Amniotic stem cell (primary cell): ENCODE data around the gene NRTN.
A peak's percentile ranks its signal among the peaks of the same experiment; 100 is the strongest.
"Not testable (repeated sequence)": the region's sequence is repeated elsewhere in the genome, so short reads cannot be mapped to it uniquely, and the experiment has no call there.

Experiments used
- DNase-seq: peaks from one replicate; lab custom pipeline; 2025; lab: John Stamatoyannopoulos, UW

The NRTN gene, protein sequence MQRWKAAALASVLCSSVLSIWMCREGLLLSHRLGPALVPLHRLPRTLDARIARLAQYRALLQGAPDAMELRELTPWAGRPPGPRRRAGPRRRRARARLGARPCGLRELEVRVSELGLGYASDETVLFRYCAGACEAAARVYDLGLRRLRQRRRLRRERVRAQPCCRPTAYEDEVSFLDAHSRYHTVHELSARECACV

DNA sequence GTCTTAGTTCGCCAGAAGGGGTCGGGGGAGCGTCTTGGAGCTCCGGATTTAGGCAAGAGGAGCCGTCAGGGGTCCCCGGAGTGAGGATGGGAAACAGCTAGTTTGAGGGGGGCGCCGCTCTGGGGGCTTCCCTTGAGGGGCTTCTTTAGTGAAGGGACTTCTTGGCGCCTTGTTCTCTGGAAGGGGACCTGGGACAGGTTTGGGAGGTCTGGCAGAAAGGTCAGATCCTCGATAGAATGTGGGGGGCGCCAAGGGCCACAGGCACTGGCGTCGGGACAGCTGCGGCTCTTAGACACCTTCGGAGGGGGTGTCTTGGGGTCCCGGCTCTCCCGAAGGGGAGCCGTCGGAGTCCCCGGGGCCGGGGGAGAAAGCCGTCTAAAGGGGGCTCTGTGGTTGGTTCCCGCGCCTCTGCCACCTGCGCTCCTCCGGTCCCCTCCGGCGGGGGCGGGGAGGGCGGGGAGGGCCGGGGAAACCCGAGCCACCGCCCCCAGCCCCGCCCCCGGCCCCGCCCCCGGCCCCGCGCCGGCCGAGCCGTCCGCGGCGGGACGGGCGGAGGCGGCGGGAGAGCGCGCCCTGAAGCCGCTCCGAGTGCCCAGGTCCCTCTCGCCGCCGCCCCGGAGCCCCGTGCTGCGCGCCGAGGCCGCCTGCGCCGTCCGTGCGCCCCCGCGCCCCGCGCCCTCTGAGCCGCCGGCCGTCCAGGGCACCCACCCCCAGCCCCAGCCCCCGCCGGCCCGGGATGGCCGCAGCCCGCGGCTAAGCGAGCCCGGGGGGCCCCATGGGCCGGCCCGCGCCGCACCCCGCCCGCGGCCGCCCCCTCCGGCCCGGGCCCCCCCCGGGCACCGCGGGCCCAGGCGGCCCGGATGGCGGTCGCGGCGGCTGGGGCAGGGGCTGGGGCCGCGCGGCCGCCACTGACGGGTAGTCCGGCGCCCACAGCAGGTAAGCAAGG is at the start of gene NRTN:
Gene NRTN (plus strand): TSS at position 552 of the 946 bp plus-strand sequence. CDS start 19,099 bp downstream, outside the sequence.
- DNase-seq: no peak

DNA sequence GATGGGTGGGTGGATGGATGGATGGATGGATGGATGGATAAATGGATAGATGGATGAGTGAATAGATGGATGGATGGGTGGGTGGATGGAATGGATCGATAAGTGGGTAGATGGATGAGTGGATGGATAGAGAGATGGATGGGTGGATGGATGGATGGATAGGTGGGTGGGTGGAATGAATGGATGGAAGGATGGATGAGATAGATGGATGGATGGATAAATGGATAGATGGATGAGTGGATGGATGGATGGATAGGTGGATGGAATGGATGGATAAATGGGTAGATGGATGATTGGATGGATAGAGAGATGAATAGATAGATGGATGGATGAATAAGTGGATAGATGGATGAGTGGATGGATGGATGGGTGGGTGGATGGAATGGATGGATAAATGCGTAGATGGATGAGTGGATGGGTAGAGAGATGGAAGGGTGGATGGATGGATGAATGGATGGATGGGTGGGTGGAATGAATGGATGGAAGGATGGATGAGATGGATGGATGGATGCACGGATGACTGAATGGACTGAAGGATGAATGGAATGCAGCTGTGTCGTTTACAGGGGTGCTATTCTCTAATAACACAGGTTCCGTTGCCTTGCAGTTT is 42.2 kb upstream of the NRTN start:
- no peak for DNase-seq

GRCh38 chr19:5765220-5765619 is 39.6 kb upstream of the NRTN start:
- no peak for DNase-seq

GRCh38 chr19:5767949-5768348 is 36.9 kb upstream of the NRTN start:
- DNase-seq: no peak

GRCh38 chr19:5772416-5772815 is 32.5 kb upstream of the NRTN start:
- no peak for DNase-seq

GRCh38 chr19:5773276-5773675 is 31.6 kb upstream of the NRTN start:
- no peak for DNase-seq

DNA sequence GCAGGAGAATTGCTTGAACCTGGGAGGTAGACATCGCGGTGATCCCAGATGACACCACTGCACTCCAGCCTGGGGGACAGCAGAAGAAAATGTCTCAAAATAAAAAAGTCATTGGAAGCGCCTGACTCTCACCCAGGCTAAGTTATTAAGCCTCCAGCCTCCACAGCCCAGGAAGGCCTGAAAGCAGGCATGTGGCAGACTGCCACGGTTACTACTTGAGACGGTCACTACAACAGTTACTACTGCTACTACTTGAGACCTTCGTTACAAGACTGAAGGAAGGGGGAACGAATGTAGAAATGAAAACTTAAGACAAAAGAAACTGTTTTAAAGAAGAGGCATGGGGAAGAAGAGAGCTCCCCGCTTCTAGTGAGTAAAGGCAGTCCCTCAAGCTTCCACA is 29.9 kb upstream of the NRTN start:
- DNase-seq: no peak

- peak; percentile 11 for DNase-seq
These were observed 29.1 kb upstream of the NRTN start for GRCh38 chr19:5775668-5776309.

GRCh38 chr19:5778402-5778801 is 26.5 kb upstream of the NRTN start:
- no peak for DNase-seq

- DNase-seq: not testable (repeated sequence)
These were observed 24.0 kb upstream of the NRTN start for GRCh38 chr19:5780916-5781315.

GRCh38 chr19:5782322-5782721 is 22.5 kb upstream of the NRTN start:
- DNase-seq: no peak

DNA sequence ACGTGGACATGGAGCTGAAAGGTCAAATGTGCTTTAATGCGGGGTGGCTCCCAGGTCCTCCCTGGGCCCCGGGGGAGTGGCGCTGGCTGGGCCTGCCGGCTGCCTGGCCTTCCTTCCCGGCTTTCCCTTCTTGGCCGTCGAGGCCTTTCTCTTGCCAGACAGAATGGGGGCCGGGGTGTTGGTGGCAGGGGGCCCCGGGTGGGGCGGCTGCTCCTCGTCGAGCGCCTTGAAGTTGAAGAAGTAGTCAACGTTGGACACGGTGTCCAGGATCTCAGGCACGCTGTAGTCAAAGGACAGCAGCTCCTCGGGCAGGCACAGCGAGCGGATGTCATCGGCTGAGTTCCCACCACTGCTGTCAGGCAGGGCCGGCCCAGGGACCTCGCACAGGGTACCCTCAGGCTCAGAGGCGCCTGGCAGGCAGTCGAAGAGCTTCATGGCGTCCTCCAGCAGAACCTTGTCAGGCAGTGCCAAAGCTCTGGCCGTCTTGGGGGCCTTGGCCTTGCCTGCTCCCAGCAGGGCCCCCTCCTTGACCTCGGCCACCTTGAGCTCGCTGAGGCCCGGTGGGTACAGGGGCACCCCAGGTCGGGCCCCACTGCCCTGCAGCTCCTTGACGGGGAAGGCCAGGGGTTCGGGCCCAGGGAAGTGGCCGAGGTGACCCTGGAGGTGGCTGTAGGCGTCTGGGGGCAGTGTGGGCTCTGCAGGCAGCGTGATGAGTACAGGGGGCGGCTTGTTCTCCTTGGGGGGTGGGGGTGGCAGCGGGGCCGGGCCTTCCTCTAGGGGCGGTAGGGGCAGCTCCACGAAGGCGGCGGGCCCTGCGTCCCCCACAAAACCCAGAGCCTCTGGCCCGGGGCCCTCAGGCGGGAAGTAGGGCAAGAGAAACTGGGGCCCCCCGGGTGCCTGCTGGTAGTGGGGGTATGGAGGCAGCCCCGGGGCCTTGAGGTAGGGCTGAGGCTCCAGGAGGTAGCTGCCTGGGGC is 21.6 kb upstream of the NRTN start:
- DNase-seq: no peak

- DNase-seq: no peak
These were observed 20.2 kb upstream of the NRTN start, which contains the start of gene PRR22 for GRCh38 chr19:5784581-5785147. TSS of gene PRR22 (minus strand) at chr19:5784746. CDS start at chr19:5784660, 86 bp downstream.

DNA sequence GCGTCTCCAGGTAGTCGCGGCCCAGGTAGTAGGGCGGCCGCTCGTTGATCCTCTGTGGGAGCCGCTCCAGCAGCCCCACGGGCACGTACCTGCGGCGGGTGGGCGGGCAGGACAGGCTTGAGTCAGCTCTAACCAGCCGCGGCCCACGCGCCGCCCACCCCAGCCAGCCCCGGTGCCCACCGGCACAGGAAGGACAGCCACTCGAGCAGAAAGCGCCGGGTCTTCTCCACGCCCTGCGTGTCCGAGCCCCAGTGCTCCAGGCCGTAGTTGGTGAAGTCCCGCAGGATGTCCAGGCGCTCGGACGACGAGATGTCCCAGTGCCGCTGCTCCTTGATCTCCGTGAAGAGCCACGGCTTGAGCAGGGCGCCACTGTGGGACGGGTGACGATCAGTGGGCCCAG is 19.4 kb upstream of the NRTN start:
- no peak for DNase-seq

DNA sequence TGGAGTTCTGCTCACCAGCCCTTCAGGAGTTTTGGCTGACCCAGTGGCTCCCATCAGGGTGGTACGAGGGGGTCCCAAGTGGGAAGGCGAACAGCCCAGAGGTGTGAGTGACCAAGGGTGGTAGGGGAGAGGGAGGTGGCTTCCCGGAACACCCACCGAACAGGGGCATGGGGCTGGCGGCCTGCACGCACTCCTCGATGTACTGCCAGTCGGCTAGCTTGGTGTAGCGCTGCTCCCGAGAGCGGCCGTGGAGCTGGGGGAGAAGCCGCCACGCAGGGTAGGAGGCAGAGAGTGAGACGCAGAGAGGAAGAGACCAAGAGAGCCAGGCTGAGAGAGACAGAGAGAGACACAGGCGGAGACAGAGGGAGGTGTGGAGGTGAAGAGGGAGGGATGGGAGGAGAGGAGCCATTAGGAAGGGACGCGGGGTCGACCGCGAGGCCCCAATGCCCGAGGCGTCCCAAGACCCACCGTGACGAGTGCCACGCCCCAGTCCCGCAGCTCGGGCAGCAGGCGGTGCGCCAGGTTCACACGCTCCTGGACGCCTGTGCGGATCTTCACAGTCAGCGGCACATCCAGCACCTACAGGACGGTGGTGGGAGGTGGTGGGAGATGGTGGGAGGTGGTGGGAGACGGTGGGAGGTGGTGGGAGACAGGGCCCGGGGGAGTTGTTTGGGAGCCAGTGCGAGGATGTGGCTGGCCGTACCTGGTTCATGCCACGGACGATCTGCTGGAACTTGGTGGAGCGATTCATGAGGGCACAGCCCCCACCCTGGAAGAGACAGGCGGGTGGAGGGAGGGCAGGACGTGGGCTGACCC is 18.1 kb upstream of the NRTN start:
- DNase-seq: no peak

GRCh38 chr19:5787409-5788182 is 17.3 kb upstream of the NRTN start:
- no peak for DNase-seq

DNA sequence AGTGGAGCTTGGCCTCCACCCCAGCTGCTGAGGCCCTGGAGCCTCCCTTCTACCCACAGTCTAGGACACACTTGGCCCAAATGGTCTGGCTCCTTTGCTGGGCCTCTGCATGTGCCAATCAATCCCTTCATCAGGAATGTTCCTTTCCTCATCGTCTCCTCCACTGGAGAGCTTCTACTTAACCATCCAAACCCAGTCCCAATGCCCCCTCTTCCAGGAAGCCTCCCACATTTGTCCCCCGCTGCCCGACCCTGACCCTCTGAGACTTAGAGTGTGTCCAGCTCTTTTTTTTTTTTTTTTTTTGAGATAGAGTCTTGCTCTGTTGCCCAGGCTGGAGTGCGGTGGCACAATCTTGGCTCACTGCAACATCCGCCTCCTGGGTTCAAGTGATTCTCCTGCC is 16.4 kb upstream of the NRTN start:
- no peak for DNase-seq

DNA sequence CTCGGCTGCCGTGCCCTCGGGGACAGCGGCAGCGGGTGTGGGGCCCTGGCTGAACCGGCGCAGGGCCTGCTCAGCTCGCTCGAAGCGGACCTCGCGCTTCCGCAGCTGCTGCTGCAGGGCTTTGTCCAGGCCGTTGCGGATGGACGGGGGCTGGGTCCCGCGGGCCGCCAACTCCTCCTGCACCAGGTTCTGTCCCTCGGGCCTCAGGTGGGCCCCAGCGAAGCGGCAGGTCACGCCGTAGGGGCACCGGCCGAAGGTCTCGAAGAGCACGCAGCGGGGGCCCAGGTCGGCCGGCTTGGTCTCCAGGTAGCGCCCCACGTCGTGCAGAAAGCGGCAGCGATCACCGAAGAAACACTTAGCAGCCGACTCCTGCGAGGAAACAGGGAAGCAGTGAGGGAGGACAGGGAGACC is 15.5 kb upstream of the NRTN start:
- no peak for DNase-seq
